OCI-LY1 (cell line): ENCODE measurements around the gene GPR137B.

Experiments
- H2AFZ ChIP-seq: fragments of 200-600 bp; sonication (generic), shearing (Covaris generic); 2 replicates; pipeline ENCODE4 v1.6.0; 2014; ENCODE audit warnings: antibody characterized with exemption, mild to moderate bottlenecking, low read length
- H3F3A ChIP-seq: fragments of 200-600 bp; sonication (generic), shearing (Covaris generic); 2 replicates; pipeline ENCODE4 v1.6.0; 2014; ENCODE audit warnings: mild to moderate bottlenecking, antibody characterized with exemption, low read length, moderate library complexity; ENCODE audit not compliant: insufficient read depth
- H3K27ac ChIP-seq: fragments of 200-600 bp; sonication (generic); 2 replicates; pipeline ENCODE4 v1.5.1; 2014; ENCODE audit warnings: low read length, mixed run types, mild to moderate bottlenecking, low read depth; ENCODE audit not compliant: poor library complexity, severe bottlenecking
- H3K27me3 ChIP-seq: fragments of 200-600 bp; sonication (generic); 2 replicates; pipeline ENCODE4 v1.6.0; 2014; ENCODE audit warnings: antibody characterized with exemption, mild to moderate bottlenecking, low read length, moderate library complexity; ENCODE audit not compliant: insufficient read depth
- H3K36me3 ChIP-seq: fragments of 200-600 bp; sonication (generic); 2 replicates; pipeline ENCODE4 v1.6.1; 2014; ENCODE audit warnings: mild to moderate bottlenecking, antibody characterized with exemption, low read length, moderate library complexity, mixed read lengths; ENCODE audit not compliant: insufficient read depth
- H3K4me1 ChIP-seq: fragments of 200-600 bp; sonication (generic); 2 replicates; pipeline ENCODE4 v1.5.1; 2014; ENCODE audit warnings: mild to moderate bottlenecking, low read length, moderate library complexity; ENCODE audit not compliant: insufficient read depth, severe bottlenecking
- H3K4me2 ChIP-seq: fragments of 200-600 bp; sonication (generic), shearing (Covaris generic); 2 replicates; pipeline ENCODE4 v1.6.1; 2014; ENCODE audit warnings: low read length
- H3K4me3 ChIP-seq: fragments of 200-600 bp; sonication (generic); 2 replicates; pipeline ENCODE4 v1.5.1; 2014; ENCODE audit warnings: low read length, low read depth, mild to moderate bottlenecking, mixed read lengths; ENCODE audit not compliant: poor library complexity, severe bottlenecking
- H3K79me2 ChIP-seq: fragments of 200-600 bp; shearing (Covaris generic); 2 replicates; pipeline ENCODE4 v1.6.1; 2016; ENCODE audit warnings: mixed run types, low read length, mixed read lengths; ENCODE audit not compliant: insufficient read depth
- H3K9ac ChIP-seq: fragments of 200-600 bp; sonication (generic), shearing (Covaris generic); 2 replicates; pipeline ENCODE4 v1.6.1; 2014; ENCODE audit warnings: mild to moderate bottlenecking, low read length, mixed read lengths
- H3K9me2 ChIP-seq: fragments of 200-600 bp; sonication (generic), shearing (Covaris generic); 2 replicates; pipeline ENCODE4 v1.6.1; 2014; ENCODE audit warnings: low read depth, mild to moderate bottlenecking, low read length, mixed read lengths
- H3K9me3 ChIP-seq: fragments of 200-600 bp; shearing (Covaris generic); 2 replicates; pipeline ENCODE4 v1.6.1; 2014; ENCODE audit warnings: low read length, mixed read lengths
- H4K20me1 ChIP-seq: fragments of 200-600 bp; sonication (generic), shearing (Covaris generic); 2 replicates; pipeline ENCODE4 v1.6.0; 2016; ENCODE audit warnings: mild to moderate bottlenecking, low read length; ENCODE audit not compliant: insufficient read depth
- CTCF ChIP-seq: fragments of 200-600 bp; sonication (generic), shearing (Covaris generic); IDR thresholded peaks from 2 replicates; pipeline ENCODE4 v1.5.1; 2017; ENCODE audit warnings: mild to moderate bottlenecking, antibody characterized with exemption, low read length, moderate library complexity, mixed read lengths
- EZH2 ChIP-seq: fragments of 200-600 bp; sonication (generic), shearing (Covaris generic); IDR thresholded peaks from 2 replicates; pipeline ENCODE4 v1.8.0; 2017; ENCODE audit warnings: borderline replicate concordance, mixed run types, mild to moderate bottlenecking, antibody characterized with exemption, low read length, moderate library complexity, mixed read lengths

GPR137B gene

GRCh38 chr1:236167154-236167553 lies 24.8 kb downstream of the GPR137B start:
- Histone ChIP-seq H3K4me3 (no peak overlapping the region), H3K36me3 (peaks cover 27% of the 10 kb centered on the region), H3K4me2 (no peak overlapping the region), H4K20me1 (no peaks in the 10 kb centered on the region), H3K4me1 (peaks cover 12% of the 10 kb centered on the region), H3K27me3 (no peaks in the 10 kb centered on the region), H3K9me2 (no peaks in the 10 kb centered on the region), H3K79me2 (no peaks in the 10 kb centered on the region), H3K9me3 (peaks cover 9% of the 10 kb centered on the region; the same call in 1 of the 2 replicates), H3F3A (no peaks in the 10 kb centered on the region), H2AFZ (no peak overlapping the region), H3K9ac (no peak overlapping the region), H3K27ac (no peak overlapping the region)
- TF ChIP-seq CTCF (no peak), EZH2 (no peak)

GRCh38 chr1:236167578-236167977 lies 25.2 kb downstream of the GPR137B start:
- H2AFZ ChIP-seq = no peak overlapping the region
- H3K4me2 ChIP-seq = no peak overlapping the region
- H3F3A ChIP-seq = no peaks in the 10 kb centered on the region
- H4K20me1 ChIP-seq = no peaks in the 10 kb centered on the region
- no peaks in the 10 kb centered on the region for H3K9me2 ChIP-seq
- H3K27me3 ChIP-seq = no peaks in the 10 kb centered on the region
- H3K4me3 ChIP-seq = no peak overlapping the region
- no peaks in the 10 kb centered on the region for H3K79me2 ChIP-seq
- H3K4me1 ChIP-seq = peaks cover 12% of the 10 kb centered on the region
- no peak overlapping the region for H3K27ac ChIP-seq
- peaks cover 27% of the 10 kb centered on the region for H3K36me3 ChIP-seq
- TF ChIP-seq EZH2 (no peak), CTCF (no peak)
- H3K9me3 ChIP-seq = peaks cover 6% of the 10 kb centered on the region; the same call in 1 of the 2 replicates
- no peak overlapping the region for H3K9ac ChIP-seq

- no peak overlapping the region for H3K4me2 ChIP-seq
- peak; percentile 38; the same call in 1 of the 2 replicates for TF ChIP-seq CTCF
- TF ChIP-seq EZH2 = no peak
- H3K9me3 ChIP-seq = peaks cover 2% of the 10 kb centered on the region; the same call in 1 of the 2 replicates
- H4K20me1 ChIP-seq = no peaks in the 10 kb centered on the region
- no peak overlapping the region for H3K4me3 ChIP-seq
- H3K9ac ChIP-seq = no peak overlapping the region
- no peaks in the 10 kb centered on the region for H3K9me2 ChIP-seq
- H3F3A ChIP-seq = no peaks in the 10 kb centered on the region; the same call in 1 of the 2 replicates
- peaks cover 12% of the 10 kb centered on the region for H3K4me1 ChIP-seq
- no peak overlapping the region for H2AFZ ChIP-seq
- H3K36me3 ChIP-seq = peaks cover 22% of the 10 kb centered on the region
- no peaks in the 10 kb centered on the region for H3K79me2 ChIP-seq
- no peaks in the 10 kb centered on the region for H3K27me3 ChIP-seq
- peak overlapping the region; percentile 40 for H3K27ac ChIP-seq
These were observed 26.5 kb downstream of the GPR137B start for GRCh38 chr1:236168716-236169429.
